ENCODE results near the gene NKAPD1.

- TF ChIP-seq CTCF (IDR thresholded peaks at IDR 0.05) (no peak), EZH2 (IDR thresholded peaks at IDR 0.05) (no peak), EZH2phosphoT487 (IDR thresholded peaks at IDR 0.05) (no peak)
Observed at GRCh38 chr11:112058103-112058502, 16.0 kb upstream of the NKAPD1 start.
